ENCODE data around the gene METTL9. TPM values are rescaled to one million over a fixed set of nuclear protein-coding genes. Genes with fewer than 3 reads are reported as not detected.

The METTL9 gene
- total and polyA plus RNA-seq, 2 of the 13 experiments (the other 11 are each of a cell fraction or from before 2014, with no cell fraction given): 123 to 204 TPM

- TF ChIP-seq ZXDC (CRISPR knock-in tag; IDR thresholded peaks at IDR 0.05): no peak; the same call in 1 of the 2 replicates
- TF ChIP-seq ZNF724P (CRISPR knock-in tag; IDR thresholded peaks at IDR 0.05; ENCODE audit: borderline replicate concordance): no peak
- no peak for TF ChIP-seq AKNA (CRISPR knock-in tag; IDR thresholded peaks at IDR 0.05; ENCODE audit: borderline replicate concordance)
- TF ChIP-seq ZNF235 (CRISPR knock-in tag; IDR thresholded peaks at IDR 0.05; ENCODE audit: borderline replicate concordance): no peak
- TF ChIP-seq JUN (CRISPR knock-in tag; IDR thresholded peaks at IDR 0.05): no peak
- TF ChIP-seq FOXO4 (CRISPR knock-in tag; conservative IDR thresholded peaks at IDR 0.05): 0 out of 2 replicates have a peak, but pooled peaks have one; percentile 60
- TF ChIP-seq SRY (CRISPR knock-in tag; IDR thresholded peaks at IDR 0.05): peak; percentile 74; the same call in 1 of the 2 replicates
- TF ChIP-seq ZNF781 (CRISPR knock-in tag; IDR thresholded peaks at IDR 0.05; ENCODE audit: borderline replicate concordance, not compliant biosample characterization): no peak
- TF ChIP-seq ADNP (CRISPR knock-in tag; IDR thresholded peaks at IDR 0.05): no peak
- no peak for TF ChIP-seq HMG20A (CRISPR knock-in tag; IDR thresholded peaks at IDR 0.05; ENCODE audit: borderline replicate concordance)
- no peak for TF ChIP-seq RFXANK (CRISPR knock-in tag; IDR thresholded peaks at IDR 0.05)
- peak; percentile 42; the same call in 1 of the 2 replicates for TF ChIP-seq NCOA2 (CRISPR knock-in tag; IDR thresholded peaks at IDR 0.05)
Measured at GRCh38 chr16:21685034-21685455, 85.7 kb downstream of the METTL9 start (continued).

Measured in HepG2 (cell line).